IMR-90 (cell line): ENCODE data around the gene HRH2. TPM values are rescaled to one million over a fixed set of nuclear protein-coding genes. Genes with fewer than 3 reads are reported as not detected.

Experiments used
- ATAC-seq: fragments of 200-7000 bp; cut with Tn5 transposase; 2 replicates; pipeline ENCODE4 v1.9.1; 2020; ENCODE audit warnings: low read depth, mild to moderate bottlenecking, moderate library complexity
- BruUV-seq: library from RNA; stranded (reverse); fragments of 400-500 nt; replicated peaks from 2 replicates; lab custom pipeline; 2021; lab: Mats Ljungman, UMichigan
- CTCF ChIA-PET: fragments of 300-600 bp; formaldehyde crosslinking; extraction: SDS; loops from one replicate; lab custom pipeline; 2021; ENCODE audit warnings: antibody characterized with exemption; lab: Yijun Ruan, JAX
- POLR2A ChIA-PET: fragments of 300-600 bp; sonication (Branson Sonifier 250); formaldehyde crosslinking; loops from one replicate; lab custom pipeline; 2022; ENCODE audit warnings: antibody characterized with exemption; ENCODE audit not compliant: unreplicated experiment; lab: Charles Lee
- DNase-seq: peaks from one replicate; pipeline ENCODE4 v3.0.0; 2013
- H2AFZ ChIP-seq: replicated peaks from 2 replicates; pipeline ENCODE3; 2013; ENCODE audit warnings: low read length, mild to moderate bottlenecking; ENCODE audit not compliant: poor library complexity
- H2AK5ac ChIP-seq: 2 replicates; pipeline ENCODE4 v1.6.1; 2013; ENCODE audit warnings: low read depth, low read length, inconsistent platforms
- H2AK9ac ChIP-seq: replicated peaks from 2 replicates; pipeline ENCODE3; 2013; ENCODE audit warnings: mild to moderate bottlenecking, low read depth, low read length, moderate library complexity; ENCODE audit not compliant: poor library complexity
- H2BK120ac ChIP-seq: 2 replicates; pipeline ENCODE4 v1.6.1; 2013; ENCODE audit warnings: low read depth, low read length, inconsistent platforms
- H2BK15ac ChIP-seq: 3 replicates; pipeline ENCODE4 v1.6.1; 2013; ENCODE audit warnings: low read depth, low read length, inconsistent platforms
- H2BK20ac ChIP-seq: 2 replicates; pipeline ENCODE4 v1.6.1; 2013; ENCODE audit warnings: low read depth, mild to moderate bottlenecking, inconsistent platforms, low read length, moderate library complexity
- H2BK5ac ChIP-seq: 2 replicates; pipeline ENCODE4 v1.6.1; 2013; ENCODE audit warnings: mild to moderate bottlenecking, low read depth, low read length, inconsistent platforms; ENCODE audit not compliant: poor library complexity, severe bottlenecking
- H3K14ac ChIP-seq: replicated peaks from 2 replicates; pipeline ENCODE4 v1.6.1; 2013; ENCODE audit warnings: low read depth, low read length, inconsistent platforms
- H3K18ac ChIP-seq: 2 replicates; pipeline ENCODE4 v1.6.1; 2013; ENCODE audit warnings: low read depth, low read length, control low read depth
- H3K23ac ChIP-seq: 2 replicates; pipeline ENCODE4 v1.6.1; 2013; ENCODE audit warnings: low read depth, low read length, inconsistent platforms
- H3K27ac ChIP-seq: 2 replicates; pipeline ENCODE4 v1.5.1; 2013; ENCODE audit warnings: mild to moderate bottlenecking, control low read depth, low read length; ENCODE audit not compliant: insufficient read depth
- H3K27me3 ChIP-seq: 2 replicates; pipeline ENCODE4 v1.6.1; 2013; ENCODE audit warnings: low read length; ENCODE audit not compliant: control insufficient read depth, insufficient read depth
- H3K36me3 ChIP-seq: 2 replicates; pipeline ENCODE4 v1.6.1; 2013; ENCODE audit warnings: low read length, mixed read lengths; ENCODE audit not compliant: control insufficient read depth, insufficient read depth
- H3K4ac ChIP-seq: 2 replicates; pipeline ENCODE4 v1.6.1; 2013; ENCODE audit warnings: low read depth, low read length, inconsistent platforms
- H3K4me1 ChIP-seq: 2 replicates; pipeline ENCODE4 v1.6.1; 2013; ENCODE audit warnings: low read length, mixed read lengths; ENCODE audit not compliant: control insufficient read depth, insufficient read depth
- H3K4me2 ChIP-seq: 2 replicates; pipeline ENCODE4 v1.6.1; 2013; ENCODE audit warnings: low read depth, mild to moderate bottlenecking, control low read depth, low read length, moderate library complexity
- H3K4me3 ChIP-seq: 2 replicates; pipeline ENCODE4 v1.5.1; 2013; ENCODE audit warnings: low read depth, mild to moderate bottlenecking, control low read depth, low read length, moderate library complexity; ENCODE audit not compliant: insufficient read depth
- H3K56ac ChIP-seq: 2 replicates; pipeline ENCODE4 v1.6.1; 2013; ENCODE audit warnings: low read length, inconsistent platforms; ENCODE audit not compliant: insufficient read depth; ENCODE audit errors: extremely low read depth
- H3K79me1 ChIP-seq, 2 experiments: 2 replicates each; pipeline ENCODE4 v1.6.1; 2013; ENCODE audit warnings: low read length in 2 of 2, inconsistent platforms in 1 of 2, low read depth in 1 of 2
- H3K9ac ChIP-seq: 2 replicates; pipeline ENCODE4 v1.6.1; 2013; ENCODE audit warnings: low read depth, low read length, control low read depth
- H3K9me1 ChIP-seq: 2 replicates; pipeline ENCODE4 v1.6.1; 2013; ENCODE audit warnings: low read length, inconsistent platforms; ENCODE audit not compliant: insufficient read depth
- H3K9me3 ChIP-seq: 2 replicates; pipeline ENCODE4 v1.6.1; 2013; ENCODE audit warnings: low read length; ENCODE audit not compliant: control insufficient read depth, insufficient read depth
- H4K20me1 ChIP-seq: 2 replicates; pipeline ENCODE4 v1.6.1; 2013; ENCODE audit warnings: low read length, inconsistent platforms; ENCODE audit not compliant: insufficient read depth
- H4K5ac ChIP-seq: 2 replicates; pipeline ENCODE4 v1.6.1; 2013; ENCODE audit warnings: mild to moderate bottlenecking, low read depth, low read length, control low read depth
- H4K8ac ChIP-seq, 2 experiments: 2 replicates each; pipeline ENCODE4 v1.6.1; 2013; ENCODE audit warnings: low read depth in 2 of 2, low read length in 2 of 2, control low read depth in 1 of 2, inconsistent platforms in 1 of 2
- H4K91ac ChIP-seq: 2 replicates; pipeline ENCODE4 v1.6.1; 2013; ENCODE audit warnings: low read depth, low read length, inconsistent platforms; ENCODE audit not compliant: insufficient read depth
- BHLHE40 ChIP-seq: fragments of 150-350 bp; IDR thresholded peaks from 2 replicates; pipeline ENCODE4 v1.6.1; 2016; ENCODE audit warnings: mild to moderate bottlenecking, low read depth, low read length
- CEBPB ChIP-seq: IDR thresholded peaks from 2 replicates; pipeline ENCODE4 v1.6.1; 2012; ENCODE audit warnings: low read depth, low read length, improper control_type of control experiment
- CHD1 ChIP-seq: IDR thresholded peaks from 2 replicates; pipeline ENCODE4 v1.6.1; 2012; ENCODE audit warnings: low read depth, low read length, improper control_type of control experiment
- FOS ChIP-seq: fragments of 150-350 bp; IDR thresholded peaks from 2 replicates; pipeline ENCODE4 v1.6.1; 2016; ENCODE audit warnings: low read depth, low read length
- MAFK ChIP-seq: IDR thresholded peaks from 2 replicates; pipeline ENCODE4 v1.6.1; 2012; ENCODE audit warnings: low read depth, low read length, improper control_type of control experiment
- MAZ ChIP-seq: IDR thresholded peaks from 2 replicates; pipeline ENCODE4 v1.6.1; 2012; ENCODE audit warnings: low read depth, mild to moderate bottlenecking, low read length, improper control_type of control experiment, moderate library complexity, borderline replicate concordance
- MXI1 ChIP-seq: IDR thresholded peaks from 2 replicates; pipeline ENCODE4 v1.6.1; 2012; ENCODE audit warnings: low read depth, mild to moderate bottlenecking, low read length, moderate library complexity, borderline replicate concordance
- NFE2L2 ChIP-seq: fragments of 150-350 bp; IDR thresholded peaks from 2 replicates; pipeline ENCODE4 v1.6.1; 2016; ENCODE audit warnings: low read depth, mild to moderate bottlenecking, low read length
- POLR2A ChIP-seq: IDR thresholded peaks from 2 replicates; pipeline ENCODE4 v1.6.1; 2012; ENCODE audit warnings: mild to moderate bottlenecking, low read depth, low read length
- RAD21 ChIP-seq: IDR thresholded peaks from 2 replicates; pipeline ENCODE4 v1.6.1; 2012; ENCODE audit warnings: low read length, improper control_type of control experiment
- RCOR1 ChIP-seq: IDR thresholded peaks from 2 replicates; pipeline ENCODE4 v1.6.1; 2012; ENCODE audit warnings: mild to moderate bottlenecking, low read length, improper control_type of control experiment; ENCODE audit not compliant: insufficient replicate concordance
- RFX5 ChIP-seq: IDR thresholded peaks from 2 replicates; pipeline ENCODE4 v1.8.0; 2012; ENCODE audit warnings: low read depth, mild to moderate bottlenecking, low read length, moderate library complexity
- SMC3 ChIP-seq: fragments of 150-350 bp; IDR thresholded peaks from 2 replicates; pipeline ENCODE4 v1.6.1; 2016; ENCODE audit warnings: low read depth, mild to moderate bottlenecking, antibody characterized with exemption, low read length, moderate library complexity
- WGBS, 2 experiments: methylation state at CpG; one replicate each; pipeline versions ENCODE4 v1.1.5 to v1.1.7; 2013; ENCODE audit warnings: missing lambda C conversion rate in 2 of 2; ENCODE audit not compliant: insufficient read length in 1 of 2; ENCODE audit errors: extremely low coverage in 2 of 2; 5-methylcytosine and 5-hydroxymethylcytosine counted together
- dilution Hi-C: fragments of 300-500 bp; cut with HindIII; formaldehyde crosslinking; loops from one replicate; pipeline ENCODE4 v1.14.3; 2018; ENCODE audit warnings: low sequenced_read_pairs; ENCODE audit not compliant: unreplicated experiment
- in situ Hi-C: fragments of 300-500 bp; cut with MboI; formaldehyde crosslinking; loops from 3 replicates; pipeline ENCODE4 v1.14.3; 2019; ENCODE audit warnings: low sequenced_read_pairs, inconsistent platforms, mixed read lengths
- intact Hi-C: fragments of 100-400 bp; cut with micrococcal nuclease; formaldehyde crosslinking; loops from 2 replicates; pipeline ENCODE4 v1.10.0; 2022
- polyA plus RNA-seq, 3 experiments: library from polyadenylated mRNA; depleted of rRNA; stranded (reverse); fragments of >200 nt; gene quantifications; 2 replicates each; pipeline ENCODE4 v1.2.3, GENCODE V29; 2012; ENCODE audit warnings: low replicate concordance in 1 of 3
- total RNA-seq: library from RNA; depleted of rRNA; stranded (reverse); fragments of >200 nt; gene quantifications from 2 replicates; pipeline ENCODE4 v1.2.3, GENCODE V29; 2012
- TF ChIP-seq, protein P1 (sequence below): conservative IDR thresholded peaks from 2 replicates; pipeline ENCODE4 v1.5.1; 2012; ENCODE audit warnings: mild to moderate bottlenecking, low read depth, low read length, improper control_type of control experiment
- TF ChIP-seq, protein P2 (sequence below): fragments of 150-350 bp; IDR thresholded peaks from 2 replicates; pipeline ENCODE4 v1.6.1; 2017; ENCODE audit warnings: mild to moderate bottlenecking, antibody characterized with exemption, low read length, low read depth

The HRH2 gene
- total and polyA plus RNA-seq, 2 of the 4 experiments (the other 2 are of a cell fraction): not detected

DNA sequence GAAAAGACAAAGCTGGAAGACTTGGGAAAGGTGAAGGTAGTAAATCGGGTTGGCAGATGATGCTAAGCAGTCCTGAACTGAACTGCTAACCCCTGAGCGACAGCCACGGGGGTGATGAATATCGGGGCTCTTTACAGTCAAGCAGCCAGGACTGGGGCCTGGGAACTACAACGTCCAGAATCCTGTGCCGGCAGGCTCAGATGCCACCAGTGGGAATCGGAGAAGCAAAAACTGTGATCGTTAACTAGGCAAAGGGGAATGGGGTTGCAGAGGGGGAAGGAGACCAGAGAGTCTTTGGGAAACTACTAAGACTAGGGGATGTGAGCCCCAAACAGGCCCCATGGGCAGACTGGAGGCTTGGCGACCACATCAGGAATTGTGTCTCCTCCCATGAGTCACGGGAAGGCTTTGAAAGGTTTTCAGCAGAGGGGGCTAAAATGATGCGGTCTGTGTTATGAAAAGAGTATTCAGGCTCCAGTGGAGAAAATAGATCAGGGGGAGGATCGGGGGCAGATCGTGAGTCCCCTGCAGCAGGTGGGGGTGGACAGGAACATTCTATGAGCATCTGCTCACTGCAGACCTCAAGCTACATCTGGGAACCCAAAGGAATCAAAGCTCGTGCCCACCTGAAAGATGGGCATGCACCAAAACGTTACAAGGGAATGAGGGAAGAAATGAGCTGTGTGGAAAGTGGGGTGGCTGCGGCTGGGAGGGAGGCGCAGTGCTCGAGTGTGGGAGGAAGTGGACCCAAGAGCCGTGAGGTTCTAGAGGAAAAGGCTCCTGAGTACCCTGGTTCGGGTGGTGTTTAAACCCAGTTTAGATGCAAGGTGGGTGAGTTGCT lies 53.8 kb downstream of the HRH2 start:
- Histone ChIP-seq H2BK20ac (no peak overlapping the region), H3K9me1 (no peaks in the 10 kb centered on the region), H4K20me1 (no peaks in the 10 kb centered on the region), H3K9ac (no peak overlapping the region), H3K27me3 (no peaks in the 10 kb centered on the region), H4K5ac (no peak overlapping the region), H3K36me3 (no peaks in the 10 kb centered on the region), H2AK5ac (no peak overlapping the region), H4K8ac (no peak overlapping the region), H3K14ac (no peak overlapping the region), H3K56ac (no peak overlapping the region), H2BK15ac (no peak overlapping the region), H2BK120ac (no peak overlapping the region), H2AK9ac (no peak overlapping the region), H3K23ac (no peak overlapping the region), H3K4me2 (no peak overlapping the region), H4K91ac (no peak overlapping the region), H3K4me1 (no peaks in the 10 kb centered on the region), H3K27ac (no peak overlapping the region), H3K18ac (no peak overlapping the region), H3K4me3 (no peak overlapping the region), H2AFZ (no peak overlapping the region), H3K79me1 (no peaks in the 10 kb centered on the region), H2BK5ac (no peak overlapping the region), H3K4ac (no peak overlapping the region), H3K9me3 (peaks cover 16% of the 10 kb centered on the region)
- no TSS peak for BruUV-seq
- CTCF ChIA-PET: interaction anchor here (1.3 kb wide), 1 partner anchor 178 kb away, joined by 3 read pairs; no protein-coding TSS in a partner anchor
- POLR2A ChIA-PET: no interaction called here
- dilution Hi-C loops (no loop called here), in situ Hi-C loops (no loop called here), intact Hi-C loops (no loop called here)
- WGBS, 2 experiments: 74% methylated on average over 7 of the region's 20 CpGs; no CpG with 5 or more reads in 1 of the 2 experiments
- DNase-seq (no peak), ATAC-seq (no peak)
- no peak for TF ChIP-seq MAZ
- no peak for TF ChIP-seq CEBPB
- TF ChIP-seq, protein P1, sequence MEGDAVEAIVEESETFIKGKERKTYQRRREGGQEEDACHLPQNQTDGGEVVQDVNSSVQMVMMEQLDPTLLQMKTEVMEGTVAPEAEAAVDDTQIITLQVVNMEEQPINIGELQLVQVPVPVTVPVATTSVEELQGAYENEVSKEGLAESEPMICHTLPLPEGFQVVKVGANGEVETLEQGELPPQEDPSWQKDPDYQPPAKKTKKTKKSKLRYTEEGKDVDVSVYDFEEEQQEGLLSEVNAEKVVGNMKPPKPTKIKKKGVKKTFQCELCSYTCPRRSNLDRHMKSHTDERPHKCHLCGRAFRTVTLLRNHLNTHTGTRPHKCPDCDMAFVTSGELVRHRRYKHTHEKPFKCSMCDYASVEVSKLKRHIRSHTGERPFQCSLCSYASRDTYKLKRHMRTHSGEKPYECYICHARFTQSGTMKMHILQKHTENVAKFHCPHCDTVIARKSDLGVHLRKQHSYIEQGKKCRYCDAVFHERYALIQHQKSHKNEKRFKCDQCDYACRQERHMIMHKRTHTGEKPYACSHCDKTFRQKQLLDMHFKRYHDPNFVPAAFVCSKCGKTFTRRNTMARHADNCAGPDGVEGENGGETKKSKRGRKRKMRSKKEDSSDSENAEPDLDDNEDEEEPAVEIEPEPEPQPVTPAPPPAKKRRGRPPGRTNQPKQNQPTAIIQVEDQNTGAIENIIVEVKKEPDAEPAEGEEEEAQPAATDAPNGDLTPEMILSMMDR: no peak
- TF ChIP-seq, protein P2, sequence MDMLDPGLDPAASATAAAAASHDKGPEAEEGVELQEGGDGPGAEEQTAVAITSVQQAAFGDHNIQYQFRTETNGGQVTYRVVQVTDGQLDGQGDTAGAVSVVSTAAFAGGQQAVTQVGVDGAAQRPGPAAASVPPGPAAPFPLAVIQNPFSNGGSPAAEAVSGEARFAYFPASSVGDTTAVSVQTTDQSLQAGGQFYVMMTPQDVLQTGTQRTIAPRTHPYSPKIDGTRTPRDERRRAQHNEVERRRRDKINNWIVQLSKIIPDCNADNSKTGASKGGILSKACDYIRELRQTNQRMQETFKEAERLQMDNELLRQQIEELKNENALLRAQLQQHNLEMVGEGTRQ: no peak
- no peak for TF ChIP-seq MXI1
- TF ChIP-seq SMC3: no peak
- no peak for TF ChIP-seq RFX5
- TF ChIP-seq BHLHE40: no peak
- no peak for TF ChIP-seq MAFK
- TF ChIP-seq POLR2A: no peak
- no peak for TF ChIP-seq RAD21
- TF ChIP-seq FOS: no peak
- TF ChIP-seq NFE2L2: no peak
- TF ChIP-seq CHD1: no peak
- TF ChIP-seq RCOR1: no peak
